Inflammatory macrophage treated with lipopolysaccharide for 4 hours (primary cell): ENCODE measurements around the gene OR1N2.
"Not testable (repeated sequence)": the region's sequence is repeated elsewhere in the genome, so short reads cannot be mapped to it uniquely, and the experiment has no call there.

Experiments used
- DNase-seq: peaks from one replicate; pipeline ENCODE4 v3.0.0-alpha.2; 2020

OR1N2 gene

DNA sequence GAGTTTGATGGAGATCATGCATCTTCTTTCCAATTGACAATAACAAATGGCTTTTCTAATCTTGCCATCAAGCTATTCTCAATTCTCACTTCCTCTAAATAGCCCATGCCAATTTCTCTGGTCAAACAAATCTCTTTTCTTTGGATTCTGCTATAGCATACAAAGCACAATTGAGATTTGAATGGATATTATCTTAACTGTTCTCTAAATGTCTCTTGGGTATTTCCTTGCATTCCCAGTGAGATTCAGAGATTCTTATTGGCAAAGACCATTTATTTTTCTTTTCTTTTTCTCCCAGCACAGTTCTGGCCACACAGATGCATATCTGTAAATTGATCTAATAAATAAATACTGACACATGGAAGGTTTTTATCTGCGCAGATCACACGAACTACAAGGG is at the start of gene OR1N2:
TSS of gene OR1N2 (plus strand) at position 301 of the 400 bp plus-strand sequence. CDS start 100 bp downstream, outside the sequence.
- no peak for DNase-seq

GRCh38 chr9:122506964-122507363 is 45.9 kb upstream of the OR1N2 start:
- no peak for DNase-seq

- DNase-seq, result no peak
Measured at GRCh38 chr9:122510502-122510901, 42.4 kb upstream of the OR1N2 start, which contains the start of gene OR1J2. Gene OR1J2 (plus strand): TSS chr9:122510802. CDS start chr9:122510802, 0 bp downstream.

GRCh38 chr9:122518226-122518625 is 34.7 kb upstream of the OR1N2 start:
- DNase-seq, result no peak

DNA sequence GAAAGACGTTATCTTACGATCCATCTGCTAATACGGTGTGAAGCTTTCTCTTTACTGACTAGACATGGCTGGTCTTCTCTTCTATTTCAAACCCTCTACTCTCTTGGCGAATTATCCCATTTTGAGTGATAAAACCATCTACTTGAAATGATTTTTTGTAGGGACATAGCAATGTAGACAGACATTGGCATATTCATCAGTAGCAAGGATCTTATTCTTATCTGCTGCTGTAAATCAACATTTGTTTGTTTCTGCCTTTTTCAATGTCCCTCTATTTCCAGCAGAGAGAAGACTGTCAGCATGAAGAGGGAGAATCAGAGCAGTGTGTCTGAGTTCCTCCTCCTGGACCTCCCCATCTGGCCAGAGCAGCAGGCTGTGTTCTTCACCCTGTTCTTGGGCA is 34.1 kb upstream of the OR1N2 start, which contains the start of gene OR1J4:
TSS of gene OR1J4 (plus strand) at position 301 of the 400 bp plus-strand sequence. CDS start at position 301, 0 bp downstream.
- no peak for DNase-seq

DNA sequence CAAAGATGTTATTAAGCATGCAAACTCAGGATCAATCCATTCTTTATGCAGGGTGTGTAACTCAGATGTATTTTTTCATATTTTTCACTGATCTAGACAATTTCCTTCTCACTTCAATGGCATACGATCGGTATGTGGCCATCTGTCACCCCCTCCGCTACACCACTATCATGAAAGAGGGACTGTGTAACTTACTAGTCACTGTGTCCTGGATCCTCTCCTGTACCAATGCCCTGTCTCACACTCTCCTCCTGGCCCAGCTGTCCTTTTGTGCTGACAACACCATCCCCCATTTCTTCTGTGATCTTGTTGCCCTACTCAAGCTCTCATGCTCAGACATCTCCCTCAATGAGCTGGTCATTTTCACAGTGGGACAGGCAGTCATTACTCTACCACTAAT is 33.5 kb upstream of the OR1N2 start:
- no peak for DNase-seq

- no peak for DNase-seq
Measured at GRCh38 chr9:122526602-122527001, 26.3 kb upstream of the OR1N2 start.

GRCh38 chr9:122527193-122527592 is 25.7 kb upstream of the OR1N2 start, which contains the start of gene OR1N1:
Gene OR1N1 (minus strand): TSS chr9:122527293. CDS start chr9:122527293, 0 bp downstream.
- no peak for DNase-seq

DNA sequence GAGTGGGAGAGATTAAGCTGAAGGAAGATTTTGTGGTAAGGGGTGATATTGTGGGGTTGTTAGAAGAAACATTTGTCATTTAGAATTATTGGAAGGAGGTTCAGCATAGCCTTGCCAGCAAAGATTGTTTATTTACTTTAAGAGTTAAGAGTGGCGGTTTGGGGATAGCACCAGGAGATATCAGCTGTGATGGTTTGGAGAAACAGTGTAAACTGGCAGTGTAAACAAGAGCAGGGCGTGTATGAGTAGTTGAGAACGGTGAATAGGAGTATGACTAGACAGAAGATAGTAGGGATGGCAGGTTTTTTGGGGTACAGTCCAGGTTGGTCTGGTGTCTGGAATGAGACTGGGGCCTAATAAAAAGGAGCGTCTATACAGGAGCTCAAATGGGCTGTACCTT is 21.8 kb upstream of the OR1N2 start:
- DNase-seq, result not testable (repeated sequence)

- no peak for DNase-seq
Measured at GRCh38 chr9:122536134-122536533, 16.8 kb upstream of the OR1N2 start.

GRCh38 chr9:122537066-122537465 is 15.8 kb upstream of the OR1N2 start:
- DNase-seq, result not testable (repeated sequence)

GRCh38 chr9:122538757-122539156 is 14.2 kb upstream of the OR1N2 start:
- no peak for DNase-seq

- DNase-seq, result no peak
Measured at GRCh38 chr9:122546196-122546595, 6.7 kb upstream of the OR1N2 start.

GRCh38 chr9:122551371-122551770 is 1.5 kb upstream of the OR1N2 start:
- no peak for DNase-seq

DNA sequence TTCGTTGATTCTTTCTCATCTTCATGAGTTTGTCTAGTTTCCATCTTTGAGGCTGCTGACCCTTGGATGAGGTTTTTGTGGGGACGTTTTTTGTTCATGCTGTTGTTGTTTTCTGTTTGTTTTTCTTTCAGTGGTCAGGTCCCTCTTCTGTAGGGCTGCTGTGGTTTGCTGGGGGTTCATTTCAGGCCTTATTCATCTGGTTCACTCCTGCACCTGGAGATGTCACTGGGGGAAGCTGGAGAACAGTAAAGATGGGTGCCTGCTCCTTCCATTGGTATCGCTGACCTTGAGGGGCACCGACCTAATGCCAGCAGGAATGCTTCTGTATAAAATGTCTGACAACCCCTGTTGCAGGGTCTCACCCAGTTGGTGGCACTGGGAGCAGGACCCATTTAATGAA is 8.5 kb downstream of the OR1N2 start:
- DNase-seq, result no peak

DNA sequence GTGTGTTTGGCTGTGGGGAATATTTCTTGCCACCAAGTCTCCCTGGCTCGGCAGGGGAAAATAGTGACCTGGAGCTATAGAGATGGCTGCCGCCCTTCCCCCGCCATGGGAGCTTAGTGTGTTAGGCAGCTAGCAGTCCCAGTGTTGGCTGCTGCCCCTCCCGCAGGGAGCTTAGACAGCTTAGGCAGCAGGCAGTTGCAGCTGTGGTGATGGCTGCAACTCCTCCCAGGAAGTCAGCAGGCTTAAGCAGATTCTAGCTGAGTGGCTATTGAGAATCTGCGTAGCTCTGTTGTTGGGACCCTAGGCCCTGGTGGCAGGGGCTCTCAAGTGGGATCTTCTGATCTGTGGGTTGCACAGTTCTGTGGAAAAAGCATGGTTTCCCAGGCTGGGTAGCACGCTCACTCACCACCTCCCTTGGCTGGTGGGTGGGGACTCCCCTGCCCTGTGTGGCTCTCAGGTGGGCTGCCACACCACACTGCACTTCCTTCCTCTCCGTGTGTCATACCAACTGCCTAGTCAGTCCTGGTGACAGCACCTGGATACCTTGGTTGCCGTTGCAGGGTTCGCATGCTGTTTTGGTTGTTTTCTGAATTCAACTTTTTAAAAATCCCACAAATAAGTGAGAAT is 9.3 kb downstream of the OR1N2 start:
- DNase-seq, result no peak

DNA sequence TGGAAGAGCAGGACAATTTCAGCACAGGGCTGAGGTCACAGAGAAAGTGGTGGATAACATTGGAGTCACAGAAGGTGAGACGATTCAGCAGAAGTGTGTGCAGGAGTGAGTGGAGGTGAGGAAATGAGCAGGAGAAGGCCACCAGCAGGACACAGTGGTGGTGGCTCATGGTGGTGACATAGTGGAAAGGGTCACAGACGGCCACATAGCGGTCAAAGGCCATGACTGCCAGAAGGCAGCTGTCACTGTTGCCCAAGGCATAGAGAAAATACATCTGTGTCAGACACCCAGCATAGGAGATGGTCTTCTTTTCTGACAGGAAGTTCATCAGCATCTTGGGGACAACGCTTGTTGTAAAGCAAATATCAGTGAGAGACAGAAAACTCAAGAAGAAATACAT is 15.0 kb downstream of the OR1N2 start:
- DNase-seq, result no peak

DNA sequence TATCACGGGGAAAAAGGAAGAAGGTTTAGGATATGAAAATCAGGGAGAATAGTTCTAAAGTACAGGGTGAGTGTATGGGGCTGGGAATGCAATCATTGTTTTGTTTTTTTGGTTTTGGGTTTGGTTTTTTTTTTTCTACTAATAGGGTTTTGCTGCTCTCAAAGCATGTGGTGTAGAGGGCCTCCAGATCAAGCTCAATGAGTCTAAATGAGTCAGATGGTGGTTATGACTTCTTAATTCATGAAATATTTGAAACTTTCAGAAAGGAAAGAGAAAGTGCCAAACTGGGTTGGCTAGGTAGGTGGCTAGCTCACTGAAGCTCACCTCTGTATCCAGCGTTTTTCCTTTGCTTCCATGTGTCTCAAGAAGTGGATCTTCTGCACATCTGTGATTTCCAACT is 19.5 kb downstream of the OR1N2 start:
- DNase-seq, result no peak

DNA sequence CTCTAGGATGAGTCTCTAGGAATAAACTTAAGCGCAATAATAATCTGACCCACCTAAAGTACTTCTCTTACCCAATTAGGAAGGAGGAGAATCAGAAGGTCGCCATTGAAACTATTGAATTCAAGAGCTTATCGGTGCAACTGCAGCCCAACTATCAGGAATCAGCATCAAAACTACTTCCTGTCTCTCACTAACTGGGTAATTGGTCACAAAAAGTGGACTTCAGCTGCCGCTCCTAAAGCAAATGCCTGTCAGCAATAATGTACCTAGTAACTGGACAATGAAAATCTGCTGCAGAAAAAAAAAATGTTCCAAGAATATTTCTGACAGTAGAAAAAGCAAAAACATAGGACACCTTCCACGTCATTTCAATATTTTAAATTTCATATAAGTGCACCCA is 27.0 kb downstream of the OR1N2 start:
- no peak for DNase-seq

- DNase-seq, result no peak
Measured at GRCh38 chr9:122580360-122580759, 27.4 kb downstream of the OR1N2 start.

DNA sequence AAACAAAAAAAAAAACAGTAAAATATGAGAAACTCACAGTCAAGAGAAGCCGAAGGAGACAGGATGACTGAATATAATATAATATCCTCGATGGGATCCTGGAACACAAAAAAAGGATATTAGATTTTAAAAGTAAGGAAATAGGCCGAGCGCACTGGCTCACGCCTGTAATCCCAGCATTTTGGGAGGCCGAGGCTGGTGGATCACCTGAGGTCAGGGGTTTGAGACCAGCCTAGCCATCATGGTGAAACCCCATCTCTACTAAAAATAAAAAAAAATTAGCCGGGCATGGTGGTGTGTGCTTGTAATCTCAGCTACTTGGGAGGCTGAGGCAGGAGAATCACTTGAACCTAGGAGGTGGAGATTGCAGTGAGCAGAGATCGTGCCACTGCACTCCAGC is 30.4 kb downstream of the OR1N2 start, which contains the start of gene OR1L8:
TSS of gene OR1L8 (minus strand) at position 101 of the 400 bp plus-strand sequence. CDS start 14,907 bp downstream, outside the sequence.
- not testable (repeated sequence) for DNase-seq
